ENCODE results near the gene PER1. TPM values are rescaled to one million over a fixed set of nuclear protein-coding genes. Genes with fewer than 3 reads are reported as not detected.

Gene PER1
- total and polyA plus RNA-seq, 9 of the 15 experiments (the other 6 are each of a cell fraction or from before 2014, with no cell fraction given) = 0.13 to 26.0 (median 3.4) TPM

DNA sequence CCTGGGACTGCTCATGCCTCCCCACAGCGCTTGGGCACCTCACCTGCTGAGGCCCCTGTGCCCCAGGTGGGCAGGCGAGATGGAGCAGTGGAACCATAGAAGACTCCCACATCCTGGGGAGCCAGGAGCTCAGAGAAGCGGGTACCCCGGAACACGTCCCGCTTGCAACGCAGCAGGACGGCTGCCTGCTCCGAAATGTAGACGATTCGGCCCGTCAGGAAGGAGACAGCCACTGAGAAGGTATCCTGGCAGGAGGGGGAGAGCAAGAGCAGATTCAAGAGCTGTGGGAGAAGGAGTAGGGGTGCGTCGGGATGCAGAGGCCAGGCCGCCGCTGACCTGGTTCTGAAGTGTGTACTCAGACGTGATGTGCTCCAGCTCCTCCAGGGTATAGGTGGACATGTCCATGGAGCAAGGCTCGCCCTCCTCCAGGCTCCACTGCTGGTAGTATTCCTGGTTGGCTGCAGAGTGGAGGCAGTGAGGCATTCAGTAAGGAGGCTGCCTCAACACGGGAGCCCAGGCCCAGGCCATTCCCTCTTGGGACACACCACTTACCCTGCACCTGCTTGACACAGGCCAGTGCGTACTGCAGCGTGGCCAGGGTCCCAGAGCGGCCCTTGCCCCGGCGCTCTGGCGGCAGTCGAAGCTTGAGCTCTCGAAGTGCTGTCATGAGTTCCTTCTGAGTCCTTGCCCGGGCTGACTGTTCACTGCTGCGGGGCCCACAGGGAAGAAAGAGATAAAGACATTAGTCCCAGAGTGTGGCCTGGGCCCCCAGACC is 2.6 kb downstream of the PER1 start:
- no peaks in the 10 kb centered on the region for H3K9me1 ChIP-seq (ENCODE audit: control insufficient read depth, insufficient read depth, low read length)
- H3K9ac ChIP-seq (ENCODE audit: insufficient read depth in 1 of 2, low read depth in 2 of 2, low read length in 2 of 2) = peak overlapping the region in 1 of 2 experiments; percentile 26; a peak in 1 of 4 replicates
- intact Hi-C loops (cut with micrococcal nuclease) (no loop called here), in situ Hi-C loops (cut with MboI) (no loop called here)
- BruUV-seq (replicated peaks) = no TSS peak
- no peak for DNase-seq (ENCODE audit: extremely low read depth in 1 of 4, low spot score in 3 of 4)
- FAIRE-seq = no peak
- peaks cover 44% of the 10 kb centered on the region; the same call in 2 of the 3 replicates for H3K36me3 ChIP-seq (ENCODE audit: control insufficient read depth, insufficient read depth, low read length)
- no peak for TF ChIP-seq NONO (IDR thresholded peaks at IDR 0.05; ENCODE audit: low read depth in 2 of 2, low read length in 1 of 2)
- no peak for TF ChIP-seq ZFP30 (CRISPR knock-in tag; IDR thresholded peaks at IDR 0.05; ENCODE audit: borderline replicate concordance)
- no peak for TF ChIP-seq CBX1 (IDR thresholded peaks at IDR 0.05; ENCODE audit: low read depth)
- TF ChIP-seq MXI1 (IDR thresholded peaks at IDR 0.05; ENCODE audit: low read depth, low read length) = no peak
- no peak for TF ChIP-seq ZNF316 (IDR thresholded peaks at IDR 0.05)
- TF ChIP-seq ZNF75A (CRISPR knock-in tag; IDR thresholded peaks at IDR 0.05) = no peak
- no peak for TF ChIP-seq PRMT5 (CRISPR knock-in tag; IDR thresholded peaks at IDR 0.05)
- TF ChIP-seq RBFOX2 (IDR thresholded peaks at IDR 0.05; ENCODE audit: low read depth, low read length) = no peak
- no peak for TF ChIP-seq ZFP1 (CRISPR knock-in tag; IDR thresholded peaks at IDR 0.05)
- TF ChIP-seq ZSCAN29 (IDR thresholded peaks at IDR 0.05) = no peak
- TF ChIP-seq, protein P1, sequence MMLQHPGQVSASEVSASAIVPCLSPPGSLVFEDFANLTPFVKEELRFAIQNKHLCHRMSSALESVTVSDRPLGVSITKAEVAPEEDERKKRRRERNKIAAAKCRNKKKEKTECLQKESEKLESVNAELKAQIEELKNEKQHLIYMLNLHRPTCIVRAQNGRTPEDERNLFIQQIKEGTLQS (IDR thresholded peaks at IDR 0.05) = no peak
- TF ChIP-seq, protein P1 (CRISPR knock-in tag; conservative IDR thresholded peaks at IDR 0.05) = no peak
- no peak for TF ChIP-seq ZNF778 (CRISPR knock-in tag; IDR thresholded peaks at IDR 0.05)
- TF ChIP-seq TAF7 (tag; IDR thresholded peaks at IDR 0.05) = no peak
- TF ChIP-seq ZNF263 (CRISPR knock-in tag; IDR thresholded peaks at IDR 0.05; ENCODE audit: borderline replicate concordance) = no peak
- no peaks in the 10 kb centered on the region for H3K9me3 ChIP-seq (replicated peaks; ENCODE audit: control insufficient read depth, insufficient read depth, low read depth, low read length)
- H3K27ac ChIP-seq (ENCODE audit: extremely low read depth, low read depth, low read length) = no peak overlapping the region
- peaks cover 29% of the 10 kb centered on the region for H3K79me2 ChIP-seq (ENCODE audit: control insufficient read depth, insufficient read depth, low read length)
- ChIA-PET POLR2A (interaction anchor here (0.5 to 2.8 kb wide), 3 partner anchors 9 to 120 kb away, joined by 3 to 19 read pairs (median 3); no protein-coding TSS in a partner anchor), CTCF (ENCODE audit: low intra/inter-chr PET ratio) (interaction anchor here (0.7 kb wide), 1 partner anchor 498 kb away, joined by 3 read pairs; no protein-coding TSS in a partner anchor)
- no peak overlapping the region for H3K4me2 ChIP-seq (ENCODE audit: insufficient read depth, low read length)
- no peak for ATAC-seq
- 87% methylated on average over 17 of the region's 29 CpGs for WGBS (ENCODE audit: insufficient coverage, low coverage, missing lambda C conversion rate)
- no peak overlapping the region for H2AFZ ChIP-seq (ENCODE audit: low read depth, low read length)
- H3K4me3 ChIP-seq = no peak overlapping the region
- peaks cover 16 to 54% of the 10 kb centered on the region in 2 experiments for H3K4me1 ChIP-seq (replicated peaks in 1 of 2; ENCODE audit: control insufficient read depth in 2 of 2, insufficient read depth in 2 of 2, low read length in 2 of 2)
- no peaks in the 10 kb centered on the region for H3K27me3 ChIP-seq (ENCODE audit: control insufficient read depth in 2 of 2, insufficient read depth in 2 of 2, low read length in 2 of 2)
- H4K20me1 ChIP-seq (replicated peaks; ENCODE audit: control insufficient read depth, insufficient read depth, low read length) = 0 out of 2 replicates have a peak, but pooled peaks cover 4% of the 10 kb centered on the region

All from K562 (cell line).